ENCODE measurements around the gene FLNB. TPM values are rescaled to one million over a fixed set of nuclear protein-coding genes. Genes with fewer than 3 reads are reported as not detected.

The FLNB gene
- total RNA-seq, 2 donors from 2014 or later, result 104 to 121 TPM

GRCh38 chr3:58032186-58032585 is 24.0 kb downstream of the FLNB start:
- WGBS, 2 donors, result 93 to 100% methylated on average over 3 to 4 of the region's 4 CpGs
- H3K27me3 ChIP-seq, result no peaks in the 10 kb centered on the region
- H3K4me3 ChIP-seq, result no peak overlapping the region
- peaks cover 17% of the 10 kb centered on the region for H3K4me1 ChIP-seq
- ATAC-seq (no peak), DNase-seq (no peak)
- no peaks in the 10 kb centered on the region for H3K9me3 ChIP-seq
- TF ChIP-seq POLR2A (IDR thresholded peaks at IDR 0.05), result no peak
- TF ChIP-seq, protein P1, sequence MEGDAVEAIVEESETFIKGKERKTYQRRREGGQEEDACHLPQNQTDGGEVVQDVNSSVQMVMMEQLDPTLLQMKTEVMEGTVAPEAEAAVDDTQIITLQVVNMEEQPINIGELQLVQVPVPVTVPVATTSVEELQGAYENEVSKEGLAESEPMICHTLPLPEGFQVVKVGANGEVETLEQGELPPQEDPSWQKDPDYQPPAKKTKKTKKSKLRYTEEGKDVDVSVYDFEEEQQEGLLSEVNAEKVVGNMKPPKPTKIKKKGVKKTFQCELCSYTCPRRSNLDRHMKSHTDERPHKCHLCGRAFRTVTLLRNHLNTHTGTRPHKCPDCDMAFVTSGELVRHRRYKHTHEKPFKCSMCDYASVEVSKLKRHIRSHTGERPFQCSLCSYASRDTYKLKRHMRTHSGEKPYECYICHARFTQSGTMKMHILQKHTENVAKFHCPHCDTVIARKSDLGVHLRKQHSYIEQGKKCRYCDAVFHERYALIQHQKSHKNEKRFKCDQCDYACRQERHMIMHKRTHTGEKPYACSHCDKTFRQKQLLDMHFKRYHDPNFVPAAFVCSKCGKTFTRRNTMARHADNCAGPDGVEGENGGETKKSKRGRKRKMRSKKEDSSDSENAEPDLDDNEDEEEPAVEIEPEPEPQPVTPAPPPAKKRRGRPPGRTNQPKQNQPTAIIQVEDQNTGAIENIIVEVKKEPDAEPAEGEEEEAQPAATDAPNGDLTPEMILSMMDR (IDR thresholded peaks at IDR 0.05), result no peak
- no peaks in the 10 kb centered on the region for H3K36me3 ChIP-seq (replicated peaks in 1 of 2; ENCODE audit: insufficient read depth in 1 of 2, low read depth in 2 of 2)
- intact Hi-C loops (cut with DNase I), result no loop called here
- H3K27ac ChIP-seq, result no peak overlapping the region

DNA sequence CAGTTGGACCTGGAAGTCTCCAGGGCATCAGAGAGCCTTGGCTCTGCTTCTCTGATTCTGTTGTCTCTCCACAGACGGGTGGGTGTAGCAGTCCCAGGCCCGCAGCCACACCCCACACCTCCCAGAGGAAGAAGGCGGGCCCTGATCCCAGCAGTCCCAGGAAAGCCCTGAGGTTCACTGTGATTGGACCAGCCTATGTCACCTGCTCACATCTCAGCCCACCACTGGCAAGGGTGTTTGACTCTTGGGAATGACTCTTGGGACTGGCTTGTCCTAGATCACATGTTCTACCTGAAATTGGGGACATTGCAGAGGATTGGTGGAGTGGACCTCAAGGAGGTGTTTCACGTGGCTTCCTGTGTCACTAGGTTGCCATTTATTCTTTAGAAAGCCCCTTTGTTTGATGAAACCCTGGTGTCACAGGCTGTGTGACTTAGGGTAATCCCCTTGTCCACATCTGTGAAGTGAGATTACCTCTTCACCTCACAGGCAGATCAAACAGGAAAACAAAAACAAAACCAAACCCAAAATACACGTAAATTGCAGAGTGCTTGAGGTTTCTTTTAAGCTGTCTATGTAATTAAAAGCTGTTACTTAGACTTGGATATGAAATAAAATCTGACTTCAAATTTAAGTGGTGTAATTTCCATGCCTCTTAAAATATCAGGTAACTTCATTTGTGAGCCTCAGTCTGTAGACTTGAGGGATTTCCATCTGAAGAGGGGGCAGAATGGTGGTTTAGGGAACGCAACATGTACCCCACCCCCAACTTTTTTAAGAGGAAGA is 26.7 kb downstream of the FLNB start:
- no peak for ATAC-seq
- Histone ChIP-seq H3K4me1 (peaks cover 22% of the 10 kb centered on the region), H3K27ac (peak overlapping the region in 1 of 4 donors; percentile 47), H3K27me3 (no peaks in the 10 kb centered on the region), H3K36me3 (replicated peaks in 1 of 2; ENCODE audit: insufficient read depth in 1 of 2, low read depth in 2 of 2) (no peaks in the 10 kb centered on the region), H3K4me3 (no peak overlapping the region), H3K9me3 (no peaks in the 10 kb centered on the region)
- no peak for TF ChIP-seq POLR2A (IDR thresholded peaks at IDR 0.05)
- TF ChIP-seq, protein P1 (IDR thresholded peaks at IDR 0.05), result no peak
- 67 to 74% methylated on average over 6 of the region's 6 CpGs for WGBS, 2 donors
- intact Hi-C loops (cut with DNase I), result no loop called here
- DNase-seq, result no peak

DNA sequence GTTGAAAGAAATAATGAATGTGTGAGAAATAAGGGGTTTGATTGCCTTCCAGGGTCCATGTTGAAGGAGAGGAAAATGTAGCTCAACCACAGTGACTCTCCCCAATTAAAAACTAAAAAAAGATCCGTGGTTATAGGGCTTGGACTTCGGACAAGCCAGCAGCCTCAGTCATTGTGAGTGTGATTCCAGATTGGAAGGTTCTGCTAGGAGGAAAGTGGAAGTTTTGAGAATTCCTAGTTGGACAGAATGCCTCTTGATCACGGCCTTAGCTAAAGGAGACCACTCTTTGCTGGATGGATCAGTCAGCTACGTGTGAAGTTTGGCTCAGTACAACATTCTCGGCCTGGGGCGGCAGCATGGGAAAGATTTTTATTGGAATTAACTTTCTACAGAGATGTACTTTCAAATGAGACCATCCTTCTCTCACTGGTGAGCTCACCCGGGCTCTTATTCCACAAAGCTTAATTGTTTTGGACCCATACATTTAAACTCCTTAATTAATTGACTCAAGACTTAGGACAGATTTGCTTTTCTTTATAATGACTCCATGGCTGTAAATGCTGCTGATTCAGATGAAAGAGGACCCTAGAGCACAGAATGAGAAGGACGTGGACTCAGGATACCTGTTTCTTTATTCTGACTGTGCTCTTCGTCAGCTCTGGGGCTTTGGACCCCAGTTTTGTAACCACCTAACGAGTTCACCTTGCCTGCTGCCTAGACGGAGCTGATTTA is 27.5 kb downstream of the FLNB start:
- no peak for TF ChIP-seq POLR2A (IDR thresholded peaks at IDR 0.05)
- TF ChIP-seq, protein P1 (IDR thresholded peaks at IDR 0.05), result no peak
- Histone ChIP-seq H3K27ac (peak overlapping the region in 3 of 4 donors; percentile 39 to 47 (median 39)), H3K27me3 (no peaks in the 10 kb centered on the region), H3K4me3 (no peak overlapping the region), H3K4me1 (peaks cover 29% of the 10 kb centered on the region), H3K9me3 (no peaks in the 10 kb centered on the region), H3K36me3 (replicated peaks in 1 of 2; ENCODE audit: insufficient read depth in 1 of 2, low read depth in 2 of 2) (no peaks in the 10 kb centered on the region)
- intact Hi-C loops (cut with DNase I), result no loop called here
- ATAC-seq, result no peak
- no peak for DNase-seq
- 76 to 77% methylated on average over 11 of the region's 11 CpGs for WGBS, 2 donors

DNA sequence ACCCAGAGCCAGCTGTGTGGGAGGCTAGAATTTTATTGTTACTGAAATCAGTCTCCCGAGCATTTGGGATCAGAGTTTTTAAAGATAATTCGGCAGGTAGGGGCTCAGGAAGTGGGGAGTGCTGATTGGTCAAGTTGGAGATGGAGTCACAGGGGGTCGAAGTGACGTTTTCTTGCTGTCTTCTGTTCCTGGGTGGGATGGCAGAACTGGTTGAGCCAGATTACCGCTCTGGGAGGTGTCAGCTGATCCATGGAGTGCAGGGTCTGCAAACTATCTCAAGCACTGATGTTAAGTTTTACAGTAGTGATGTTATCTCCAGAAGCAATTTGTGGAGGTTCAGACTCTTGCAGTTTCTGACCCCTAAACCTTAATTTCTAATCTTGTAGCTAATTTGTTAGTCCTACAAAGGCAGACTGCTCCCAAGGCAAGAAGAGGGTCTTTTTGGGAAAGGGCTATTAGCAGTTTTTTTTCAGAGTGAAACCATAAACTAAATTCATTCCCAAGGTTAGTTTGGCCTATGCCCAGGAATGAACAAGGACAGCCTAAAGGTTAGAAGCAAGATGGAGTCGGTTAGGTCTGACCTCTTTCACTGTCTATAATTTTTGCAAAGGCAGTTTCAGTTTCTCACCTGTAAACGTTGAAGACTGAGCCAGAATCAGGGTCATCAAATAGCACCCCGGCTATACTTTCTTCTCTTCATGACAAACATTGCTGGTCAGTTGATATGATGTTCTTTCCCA is 28.2 kb downstream of the FLNB start:
- Histone ChIP-seq H3K4me1 (peaks cover 37% of the 10 kb centered on the region), H3K27me3 (no peaks in the 10 kb centered on the region), H3K27ac (peak overlapping the region in 3 of 4 donors; percentile 39 to 47 (median 39)), H3K4me3 (no peak overlapping the region), H3K9me3 (no peaks in the 10 kb centered on the region), H3K36me3 (replicated peaks in 1 of 2; ENCODE audit: insufficient read depth in 1 of 2, low read depth in 2 of 2) (no peaks in the 10 kb centered on the region)
- no peak for TF ChIP-seq POLR2A (IDR thresholded peaks at IDR 0.05)
- TF ChIP-seq, protein P1 (IDR thresholded peaks at IDR 0.05), result no peak
- DNase-seq (no peak), ATAC-seq (no peak)
- intact Hi-C loops (cut with DNase I), result no loop called here
- 57 to 62% methylated on average over 8 of the region's 8 CpGs for whole genome bisulfite sequencing, 2 donors
